Effector memory CD8-positive, alpha-beta T cell (primary cell): ENCODE results near the gene SPON1.

Experiments used
- ATAC-seq: fragments of 150-1000 bp; cut with Tn5 transposase; replicated peaks from 2 replicates; pipeline ENCODE4 v1.10.0; 2021; ENCODE audit warnings: mild to moderate bottlenecking, moderate library complexity
- DNase-seq, 3 experiments: peaks; one replicate each; pipeline ENCODE4 v3.0.0; 2021
- H3K27ac Mint-ChIP-seq, 2 donors: one replicate each; pipeline ENCODE4 v1.8.0; 2022; ENCODE audit warnings: mild to moderate bottlenecking in 2 of 2, mixed read lengths in 2 of 2, moderate library complexity in 2 of 2
- H3K27me3 Mint-ChIP-seq, 2 donors: one replicate each; pipeline ENCODE4 v1.8.0; 2022; ENCODE audit warnings: mixed read lengths in 2 of 2
- H3K36me3 Mint-ChIP-seq: one replicate; pipeline ENCODE4 v1.8.0; 2022; ENCODE audit warnings: mild to moderate bottlenecking, moderate library complexity, mixed read lengths; ENCODE audit not compliant: insufficient read depth
- H3K4me1 Mint-ChIP-seq, 2 donors: one replicate each; pipeline ENCODE4 v1.8.0; 2022; ENCODE audit warnings: low read depth in 2 of 2, mixed read lengths in 2 of 2
- H3K4me3 Mint-ChIP-seq, 2 donors: one replicate each; pipeline ENCODE4 v1.8.0; 2022; ENCODE audit warnings: mild to moderate bottlenecking in 2 of 2, mixed read lengths in 2 of 2, moderate library complexity in 2 of 2
- H3K9me3 Mint-ChIP-seq, 2 donors: one replicate each; pipeline ENCODE4 v1.8.0; 2022; ENCODE audit warnings: mixed read lengths in 2 of 2

Gene SPON1

DNA sequence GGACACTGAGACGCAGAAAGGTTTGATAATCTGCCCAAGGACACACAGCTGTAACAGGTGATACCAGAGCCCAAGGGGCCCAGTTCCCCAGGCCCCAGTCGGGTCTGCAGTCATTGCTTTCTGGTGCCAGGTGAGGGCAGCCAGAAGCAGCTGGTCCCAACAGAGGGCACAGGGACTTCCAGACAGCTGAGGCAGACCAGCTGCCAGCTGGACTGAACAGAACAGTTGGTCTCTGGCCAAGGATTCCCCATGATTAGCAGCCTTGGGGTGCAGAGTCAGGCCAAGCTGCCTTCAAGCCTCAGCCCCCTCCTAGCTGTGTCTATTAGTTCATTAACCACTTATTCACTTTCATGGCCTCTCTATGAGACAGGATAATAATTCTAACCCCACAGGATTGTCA, 290.9 kb downstream of the SPON1 start:
- Mint-ChIP-seq H3K9me3 (no peaks in the 10 kb centered on the region), H3K27me3 (peaks cover 0 to 27% of the 10 kb centered on the region in 2 donors), H3K4me1 (peaks cover 8 to 9% of the 10 kb centered on the region in 2 donors), H3K27ac (peak overlapping the region in 1 of 2 donors; percentile 18), H3K36me3 (peaks cover 12% of the 10 kb centered on the region), H3K4me3 (no peak overlapping the region)
- DNase-seq, result no peak
- ATAC-seq, result no peak

DNA sequence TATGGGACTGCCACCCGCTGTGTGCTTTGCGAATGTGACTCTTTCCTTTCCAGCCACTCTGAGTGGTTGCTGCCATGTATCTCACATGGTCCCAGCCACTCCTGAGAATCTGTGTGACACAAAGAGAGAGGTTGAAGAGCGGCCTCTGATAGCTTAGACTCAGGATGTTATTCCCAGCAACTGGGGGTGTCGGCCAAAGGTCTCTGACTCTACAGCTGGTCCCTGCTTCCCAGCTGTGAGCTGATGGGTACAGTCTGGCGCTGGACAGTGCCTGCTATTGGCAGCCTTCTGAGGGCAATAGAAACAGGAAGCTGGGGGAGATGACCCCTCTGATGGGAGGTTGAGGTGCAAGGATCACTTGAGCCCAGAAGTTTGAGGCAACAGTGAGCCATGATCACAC, 291.3 kb downstream of the SPON1 start:
- peaks cover 0 to 27% of the 10 kb centered on the region in 2 donors for H3K27me3 Mint-ChIP-seq
- H3K36me3 Mint-ChIP-seq, result peaks cover 12% of the 10 kb centered on the region
- peak overlapping the region in 1 of 2 donors; percentile 18 for H3K27ac Mint-ChIP-seq
- DNase-seq (no peak), ATAC-seq (no peak)
- no peak overlapping the region for H3K4me3 Mint-ChIP-seq
- peaks cover 5% of the 10 kb centered on the region in 2 donors for H3K4me1 Mint-ChIP-seq
- no peaks in the 10 kb centered on the region for H3K9me3 Mint-ChIP-seq

DNA sequence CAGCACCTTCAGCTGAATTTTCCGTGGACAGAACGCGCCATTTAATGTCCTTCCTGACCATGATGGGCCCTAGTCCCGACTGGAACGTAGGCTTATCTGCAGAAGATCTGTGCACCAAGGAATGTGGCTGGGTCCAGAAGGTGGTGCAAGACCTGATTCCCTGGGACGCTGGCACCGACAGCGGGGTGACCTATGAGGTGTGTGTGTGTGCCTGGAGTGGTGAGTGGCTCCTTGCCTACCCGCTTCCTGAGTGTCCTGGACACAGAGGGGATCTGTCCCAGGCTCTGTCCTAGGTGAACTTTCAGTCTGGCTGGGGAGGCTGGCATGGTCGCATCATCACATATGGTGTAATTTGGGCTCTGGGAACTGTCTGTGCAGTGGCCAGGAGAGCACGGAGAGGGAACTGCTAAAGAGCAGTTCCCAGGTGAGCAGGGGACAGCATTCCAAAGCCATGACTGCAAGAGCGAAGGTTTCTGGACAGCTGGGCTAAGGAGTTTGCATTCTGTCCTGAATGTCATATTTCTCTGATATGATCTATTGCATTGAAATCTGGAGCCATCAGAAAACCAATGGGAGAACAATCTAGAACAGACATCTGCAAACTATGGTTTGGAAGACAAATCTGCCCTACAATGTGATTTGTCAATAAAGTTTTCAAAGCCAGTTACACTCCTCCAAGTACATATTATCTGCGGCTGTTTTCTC, 292.2 kb downstream of the SPON1 start:
- ATAC-seq (no peak), DNase-seq (no peak)
- Mint-ChIP-seq H3K4me1 (no peaks in the 10 kb centered on the region), H3K36me3 (peaks cover 12% of the 10 kb centered on the region), H3K27ac (peak overlapping the region in 1 of 2 donors; percentile 7), H3K4me3 (no peak overlapping the region), H3K27me3 (peaks cover 0 to 27% of the 10 kb centered on the region in 2 donors), H3K9me3 (no peaks in the 10 kb centered on the region)

DNA sequence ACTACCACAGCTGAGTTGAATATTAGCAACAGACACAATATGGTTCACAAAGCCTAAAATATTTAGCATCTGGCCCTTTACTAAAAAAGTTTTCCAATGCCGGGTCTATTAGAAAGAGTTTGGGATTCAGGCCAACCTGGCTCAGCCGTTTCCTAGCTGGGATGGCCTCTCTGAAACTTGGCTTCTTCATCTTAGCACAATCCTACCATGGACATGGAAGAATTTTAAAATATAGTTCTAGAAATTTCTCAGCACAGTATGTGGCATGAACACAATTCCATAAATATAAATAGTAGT, 292.7 kb downstream of the SPON1 start:
- Mint-ChIP-seq H3K27me3 (peaks cover 0 to 26% of the 10 kb centered on the region in 2 donors), H3K4me1 (no peaks in the 10 kb centered on the region), H3K36me3 (peaks cover 12% of the 10 kb centered on the region), H3K27ac (peak overlapping the region in 1 of 2 donors; percentile 51), H3K4me3 (no peak overlapping the region), H3K9me3 (no peaks in the 10 kb centered on the region)
- no peak for ATAC-seq
- DNase-seq, result no peak

DNA sequence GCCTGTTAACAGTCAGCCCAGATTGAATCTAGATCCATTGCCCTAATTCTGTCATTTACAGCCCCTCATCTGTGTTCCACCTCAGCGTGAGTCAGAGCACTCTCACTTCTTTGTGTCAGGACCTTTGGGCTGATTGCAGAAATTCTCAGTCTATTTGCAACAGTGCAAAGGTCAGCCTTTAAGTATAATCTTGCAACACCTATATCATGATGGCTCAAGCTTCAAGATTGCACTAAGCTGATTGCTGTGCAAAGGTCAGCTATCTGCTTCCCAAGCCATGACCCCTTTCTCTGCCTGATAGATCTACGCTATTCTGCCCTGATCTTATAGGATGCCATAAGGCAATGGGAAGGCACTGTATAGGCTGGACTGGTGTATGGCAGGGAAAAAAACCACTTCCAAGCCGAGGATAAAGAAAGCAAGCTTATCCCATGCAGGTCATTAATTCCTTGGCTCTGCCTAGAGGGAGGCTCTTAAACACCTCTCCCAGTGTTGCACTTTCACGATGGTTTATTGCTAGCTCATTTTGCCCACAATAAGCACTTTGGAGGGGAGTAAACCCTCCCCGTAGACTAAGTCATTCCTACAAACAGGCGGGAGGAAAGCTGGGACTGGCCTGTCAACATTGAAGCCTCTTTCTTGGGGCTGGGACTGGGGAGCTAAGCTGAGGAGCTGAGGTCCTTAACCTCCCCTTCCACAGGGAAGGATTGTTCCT, 295.9 kb downstream of the SPON1 start:
- H3K27me3 Mint-ChIP-seq, result peaks cover 0 to 7% of the 10 kb centered on the region in 2 donors
- DNase-seq, result no peak

DNA sequence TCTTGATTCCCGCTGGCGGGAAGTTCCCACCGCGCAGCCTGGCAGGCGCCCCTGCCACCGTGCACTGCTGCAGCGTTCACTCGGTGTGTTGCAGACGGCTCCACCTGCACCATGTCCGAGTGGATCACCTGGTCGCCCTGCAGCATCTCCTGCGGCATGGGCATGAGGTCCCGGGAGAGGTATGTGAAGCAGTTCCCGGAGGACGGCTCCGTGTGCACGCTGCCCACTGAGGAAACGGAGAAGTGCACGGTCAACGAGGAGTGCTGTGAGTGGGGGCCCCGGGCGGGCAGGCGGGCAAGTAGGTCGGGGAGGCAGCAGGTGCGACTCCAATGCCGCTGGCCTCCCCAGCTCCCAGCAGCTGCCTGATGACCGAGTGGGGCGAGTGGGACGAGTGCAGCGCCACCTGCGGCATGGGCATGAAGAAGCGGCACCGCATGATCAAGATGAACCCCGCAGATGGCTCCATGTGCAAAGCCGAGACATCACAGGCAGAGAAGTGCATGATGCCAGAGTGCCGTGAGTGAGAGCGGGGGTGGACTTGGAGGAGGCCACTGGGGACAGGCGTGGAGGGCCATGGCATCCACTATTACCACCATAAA, 296.8 kb downstream of the SPON1 start:
- no peaks in the 10 kb centered on the region for H3K27me3 Mint-ChIP-seq
- no peak for ATAC-seq
- H3K9me3 Mint-ChIP-seq, result no peaks in the 10 kb centered on the region
- peaks cover 14% of the 10 kb centered on the region for H3K36me3 Mint-ChIP-seq
- no peak overlapping the region for H3K4me3 Mint-ChIP-seq
- no peak for DNase-seq
- no peaks in the 10 kb centered on the region for H3K4me1 Mint-ChIP-seq
- H3K27ac Mint-ChIP-seq, result peak overlapping the region in 1 of 2 donors; percentile 83

More for the DNA sequence above, 295.9 kb downstream of the SPON1 start:
- H3K4me3 Mint-ChIP-seq, result no peak overlapping the region
- H3K9me3 Mint-ChIP-seq, result no peaks in the 10 kb centered on the region
- H3K36me3 Mint-ChIP-seq, result peaks cover 13% of the 10 kb centered on the region
- ATAC-seq, result no peak
- H3K4me1 Mint-ChIP-seq, result no peaks in the 10 kb centered on the region
- peak overlapping the region in 1 of 2 donors; percentile 8 for H3K27ac Mint-ChIP-seq

DNA sequence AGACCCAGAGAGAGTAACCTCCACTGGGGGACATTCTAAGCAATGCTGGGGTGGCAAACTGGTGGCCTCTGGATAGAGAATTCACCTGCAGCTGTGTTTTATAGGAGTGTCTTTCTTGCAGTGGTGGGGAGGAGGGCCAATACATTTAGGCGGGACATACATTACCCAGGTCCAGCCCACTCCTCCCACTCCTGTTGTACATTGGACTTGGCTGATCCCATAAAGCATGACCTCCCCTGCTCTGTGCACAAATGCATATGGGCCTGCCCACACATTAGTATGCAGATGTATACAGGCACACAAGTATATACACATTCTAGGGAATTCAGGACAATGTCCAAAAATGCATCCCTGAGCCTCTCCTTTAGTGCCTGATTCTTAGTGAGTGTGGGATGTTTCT, 297.4 kb downstream of the SPON1 start:
- Mint-ChIP-seq H3K36me3 (peaks cover 10% of the 10 kb centered on the region), H3K4me1 (no peaks in the 10 kb centered on the region), H3K27me3 (no peaks in the 10 kb centered on the region), H3K27ac (no peak overlapping the region), H3K9me3 (no peaks in the 10 kb centered on the region), H3K4me3 (no peak overlapping the region)
- ATAC-seq, result no peak
- no peak for DNase-seq

DNA sequence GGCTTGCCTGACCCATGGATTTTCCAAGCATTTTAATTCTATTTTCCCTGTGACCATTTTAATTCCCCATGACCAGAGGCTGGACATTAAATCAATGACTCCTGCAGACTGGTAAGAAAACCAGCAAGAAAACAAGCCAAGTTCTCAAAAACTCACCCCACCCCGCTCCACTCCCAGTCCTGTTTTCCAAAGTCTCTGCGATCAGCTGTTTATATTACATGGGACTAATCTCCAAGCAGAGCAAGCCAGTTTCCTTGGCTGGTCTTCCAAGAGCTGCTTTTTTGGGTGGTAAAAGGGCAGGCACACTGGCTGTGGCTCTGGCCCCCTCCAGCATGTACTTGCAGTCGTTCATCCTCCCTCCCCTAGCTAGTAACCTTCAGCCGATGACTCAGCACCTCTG, 298.5 kb downstream of the SPON1 start:
- DNase-seq (no peak), ATAC-seq (no peak)
- H3K9me3 Mint-ChIP-seq, result no peaks in the 10 kb centered on the region
- H3K27ac Mint-ChIP-seq, result peak overlapping the region in 1 of 2 donors; percentile 20
- no peak overlapping the region for H3K4me3 Mint-ChIP-seq
- no peaks in the 10 kb centered on the region for H3K27me3 Mint-ChIP-seq
- H3K4me1 Mint-ChIP-seq, result no peaks in the 10 kb centered on the region
- peaks cover 4% of the 10 kb centered on the region for H3K36me3 Mint-ChIP-seq

DNA sequence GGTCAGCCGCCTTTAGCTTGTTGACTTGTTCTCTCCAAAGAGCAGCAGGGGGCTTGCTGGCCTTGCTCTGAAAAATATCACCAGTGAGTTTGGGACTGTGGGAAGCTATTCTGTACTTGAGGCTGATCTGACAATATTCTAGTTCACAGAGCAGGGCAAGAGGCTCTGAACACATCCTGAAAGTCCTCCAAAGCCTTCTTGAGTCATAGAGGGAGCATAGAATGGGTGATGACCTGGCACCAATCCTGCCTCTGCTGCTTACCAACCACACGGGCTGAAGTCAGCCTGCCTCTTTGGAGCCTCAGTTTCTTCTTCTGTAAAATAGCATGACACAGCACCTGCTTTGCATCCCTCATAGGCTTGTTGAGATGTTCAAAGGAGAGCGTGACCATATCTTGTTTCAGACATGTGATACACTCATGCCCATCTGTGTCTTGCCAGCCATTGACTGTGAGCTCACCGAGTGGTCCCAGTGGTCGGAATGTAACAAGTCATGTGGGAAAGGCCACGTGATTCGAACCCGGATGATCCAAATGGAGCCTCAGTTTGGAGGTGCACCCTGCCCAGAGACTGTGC, 299.8 kb downstream of the SPON1 start:
- H3K27ac Mint-ChIP-seq, result peak overlapping the region in 1 of 2 donors; percentile 83

DNA sequence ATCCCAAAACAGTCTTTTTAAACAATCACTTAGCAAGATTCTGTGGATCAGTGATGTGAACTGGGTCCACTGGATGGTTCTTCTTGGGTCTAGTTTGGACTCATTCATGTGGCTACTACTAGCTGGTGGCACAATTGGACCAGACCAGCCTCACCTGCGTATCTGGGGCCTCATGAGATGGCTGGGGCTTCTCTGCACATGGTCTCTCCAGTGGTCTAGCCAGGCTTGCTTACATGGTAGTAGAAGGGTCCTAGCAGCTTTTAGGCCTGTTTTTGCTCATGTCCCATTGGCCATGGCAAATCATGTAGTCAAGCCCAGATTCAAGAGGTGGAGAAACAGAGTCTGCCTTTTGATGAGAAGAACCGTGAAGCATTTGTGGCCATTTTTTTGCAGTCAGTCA, 302.4 kb downstream of the SPON1 start:
- DNase-seq (no peak), ATAC-seq (no peak)
- Mint-ChIP-seq H3K27ac (no peak overlapping the region), H3K27me3 (no peaks in the 10 kb centered on the region), H3K9me3 (no peaks in the 10 kb centered on the region), H3K4me3 (no peak overlapping the region), H3K36me3 (peaks cover 8% of the 10 kb centered on the region), H3K4me1 (peaks cover under 1 to 4% of the 10 kb centered on the region in 2 donors)

More for the DNA sequence above, 299.8 kb downstream of the SPON1 start:
- Mint-ChIP-seq H3K27me3 (no peaks in the 10 kb centered on the region), H3K9me3 (no peaks in the 10 kb centered on the region), H3K4me1 (no peaks in the 10 kb centered on the region), H3K4me3 (no peak overlapping the region), H3K36me3 (peaks cover 4% of the 10 kb centered on the region)
- no peak for ATAC-seq
- DNase-seq, result no peak

DNA sequence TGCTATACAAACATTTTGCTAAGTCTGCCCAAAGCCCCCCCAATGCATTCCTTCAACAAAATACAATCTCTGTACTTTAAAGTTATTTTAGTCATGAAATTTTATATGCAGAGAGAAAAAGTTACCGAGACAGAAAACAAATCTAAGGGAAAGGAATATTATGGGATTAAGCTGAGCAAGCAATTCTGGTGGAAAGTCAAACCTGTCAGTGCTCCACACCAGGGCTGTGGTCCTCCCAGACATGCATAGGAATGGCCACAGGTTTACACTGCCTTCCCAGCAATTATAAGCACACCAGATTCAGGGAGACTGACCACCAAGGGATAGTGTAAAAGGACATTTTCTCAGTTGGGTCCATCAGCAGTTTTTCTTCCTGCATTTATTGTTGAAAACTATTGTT, 304.1 kb downstream of the SPON1 start:
- H3K27ac Mint-ChIP-seq, result no peak overlapping the region
- no peak for ATAC-seq
- peaks cover 16 to 19% of the 10 kb centered on the region in 2 donors for H3K4me1 Mint-ChIP-seq
- no peak for DNase-seq
- peaks cover 8% of the 10 kb centered on the region for H3K36me3 Mint-ChIP-seq
- no peaks in the 10 kb centered on the region for H3K27me3 Mint-ChIP-seq
- no peaks in the 10 kb centered on the region for H3K9me3 Mint-ChIP-seq
- no peak overlapping the region for H3K4me3 Mint-ChIP-seq

DNA sequence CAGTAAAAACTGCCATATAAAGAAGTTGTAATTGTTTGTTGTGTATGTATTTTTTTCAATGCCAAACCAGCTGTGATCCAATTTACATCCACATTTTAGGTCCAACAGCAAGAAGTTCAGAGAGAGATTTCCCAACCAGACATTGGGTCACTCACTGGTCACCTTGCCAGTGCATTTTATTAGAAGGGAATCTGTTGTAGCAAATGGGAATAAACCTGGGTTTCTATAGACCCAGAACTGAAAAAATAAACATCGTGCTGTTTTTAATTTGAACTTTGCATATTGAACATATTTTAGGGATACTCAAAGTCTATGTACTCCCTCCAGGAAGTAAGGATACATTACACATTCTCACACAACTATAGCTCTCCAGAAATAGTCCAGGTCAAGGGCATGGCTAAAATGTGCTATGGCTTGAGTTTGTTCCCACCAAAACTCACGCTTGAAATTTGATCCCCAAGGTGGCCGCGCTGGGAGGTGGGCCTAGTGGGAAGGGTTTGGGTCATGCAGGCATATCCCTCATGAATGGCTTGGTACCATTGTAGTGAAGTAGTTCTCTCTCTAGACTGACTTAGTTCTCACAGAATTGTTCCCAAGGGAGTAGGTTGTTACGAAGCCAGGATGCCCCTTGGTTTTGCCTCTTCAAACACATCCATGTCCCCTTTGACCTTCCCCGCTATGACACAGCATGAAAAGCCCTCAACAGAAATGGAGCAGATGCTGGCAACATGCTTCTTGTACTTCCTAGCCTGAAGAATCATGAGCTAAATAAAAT, 305.5 kb downstream of the SPON1 start:
- no peak overlapping the region for H3K4me3 Mint-ChIP-seq
- ATAC-seq, result no peak
- H3K4me1 Mint-ChIP-seq, result peaks cover 24 to 27% of the 10 kb centered on the region in 2 donors
- H3K27me3 Mint-ChIP-seq, result no peaks in the 10 kb centered on the region
- H3K9me3 Mint-ChIP-seq, result no peaks in the 10 kb centered on the region
- peaks cover 8% of the 10 kb centered on the region for H3K36me3 Mint-ChIP-seq
- DNase-seq, result no peak
- no peak overlapping the region for H3K27ac Mint-ChIP-seq
